Melanocyte of skin (primary cell): ENCODE results near the gene MMRN2. TPM values are rescaled to one million over a fixed set of nuclear protein-coding genes. Genes with fewer than 3 reads are reported as not detected.

Source experiments
- small RNA-seq, 2 donors: library from RNA; depleted of rRNA; stranded (forward); fragments of <200 nt; gene quantifications; one replicate each; pipeline ENCODE3, GENCODE V24; 2012
- total RNA-seq, 2 donors: library from RNA; depleted of rRNA; stranded (reverse); fragments of >200 nt; gene quantifications; 2 replicates each; pipeline ENCODE4 v1.2.3, GENCODE V29; 2012

The MMRN2 gene
- under 1 TPM; 0.69 to 1.00 TPM for total RNA-seq

GRCh38 chr10:86957471-86958115 is at the start of gene MMRN2:
Gene MMRN2 (minus strand): TSS chr10:86957615. CDS start chr10:86957541, 74 bp downstream.

GRCh38 chr10:86968271-86968993 is 11.0 kb upstream of the MMRN2 start, which contains the start of gene ADIRF:
Gene ADIRF (plus strand): TSS chr10:86968482. CDS start chr10:86968545, 63 bp downstream.

GRCh38 chr10:86958116-86958900 is 893 bp upstream of the MMRN2 start, which contains the start of gene SNCG:
Gene SNCG (plus strand): TSS chr10:86958599. CDS start chr10:86958698, 99 bp downstream.

Small RNA genes within 50 kb of the gene (small RNA-seq; reads per million reads assigned to genes)
- gene BMS1P3 (0 reads per million in 2 donors), gene RNU1-19P (1.8 to 2.7 reads per million in 2 donors)

Other genes with a start within 250 kb of the MMRN2 start
- gene BMPR1A, start 201.0 kb downstream of the MMRN2 start, total RNA-seq, result 10 to 100 TPM; 38.5 to 47.0 TPM
- not detected for gene SNCG, start 984 bp upstream of the MMRN2 start, total RNA-seq
- gene ADIRF, start 10.9 kb upstream of the MMRN2 start, total RNA-seq, result not detected
- gene FAM25A, start 62.7 kb upstream of the MMRN2 start, total RNA-seq, result not detected
- 100 to 1,000 TPM; 114 to 200 TPM for gene GLUD1, start 137.2 kb upstream of the MMRN2 start, total RNA-seq
- gene SHLD2, start 137.6 kb upstream of the MMRN2 start, total RNA-seq, result 10 to 100 TPM; 37.6 to 38.2 TPM